A673 (cell line): Measurements from ENCODE around the gene RNF187.

Experiments
- EZH2 ChIP-seq: fragments of 200-600 bp; sonication (generic); IDR thresholded peaks from 2 replicates; pipeline ENCODE4 v1.6.1; 2017; ENCODE audit warnings: borderline replicate concordance, low read depth, mild to moderate bottlenecking, mixed read lengths, antibody characterized with exemption, low read length; ENCODE audit not compliant: poor library complexity, severe bottlenecking
- TF ChIP-seq, protein P1 (sequence below): fragments of 300-800, 200-600 bp; sonication (generic); conservative IDR thresholded peaks from 2 replicates; pipeline ENCODE4 v1.5.1; 2017; ENCODE audit warnings: low read depth, mild to moderate bottlenecking, antibody characterized with exemption, low read length, moderate library complexity, mixed read lengths

GRCh38 chr1:228511546-228512445, 24.6 kb downstream of the RNF187 start:
- TF ChIP-seq, protein P1, sequence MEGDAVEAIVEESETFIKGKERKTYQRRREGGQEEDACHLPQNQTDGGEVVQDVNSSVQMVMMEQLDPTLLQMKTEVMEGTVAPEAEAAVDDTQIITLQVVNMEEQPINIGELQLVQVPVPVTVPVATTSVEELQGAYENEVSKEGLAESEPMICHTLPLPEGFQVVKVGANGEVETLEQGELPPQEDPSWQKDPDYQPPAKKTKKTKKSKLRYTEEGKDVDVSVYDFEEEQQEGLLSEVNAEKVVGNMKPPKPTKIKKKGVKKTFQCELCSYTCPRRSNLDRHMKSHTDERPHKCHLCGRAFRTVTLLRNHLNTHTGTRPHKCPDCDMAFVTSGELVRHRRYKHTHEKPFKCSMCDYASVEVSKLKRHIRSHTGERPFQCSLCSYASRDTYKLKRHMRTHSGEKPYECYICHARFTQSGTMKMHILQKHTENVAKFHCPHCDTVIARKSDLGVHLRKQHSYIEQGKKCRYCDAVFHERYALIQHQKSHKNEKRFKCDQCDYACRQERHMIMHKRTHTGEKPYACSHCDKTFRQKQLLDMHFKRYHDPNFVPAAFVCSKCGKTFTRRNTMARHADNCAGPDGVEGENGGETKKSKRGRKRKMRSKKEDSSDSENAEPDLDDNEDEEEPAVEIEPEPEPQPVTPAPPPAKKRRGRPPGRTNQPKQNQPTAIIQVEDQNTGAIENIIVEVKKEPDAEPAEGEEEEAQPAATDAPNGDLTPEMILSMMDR: no peak
- no peak for TF ChIP-seq EZH2
